H1 (cell line): ENCODE data around the gene DENND1A. TPM values are rescaled to one million over a fixed set of nuclear protein-coding genes. Genes with fewer than 3 reads are reported as not detected.

Source experiments
- CTCF ChIA-PET: fragments of 300-600 bp; sonication (Branson Sonifier 250); formaldehyde crosslinking; loops from one replicate; lab custom pipeline; 2021; ENCODE audit not compliant: partially characterized antibody; lab: Charles Lee
- POLR2A ChIA-PET: fragments of 300-600 bp; sonication (Branson Sonifier 250); formaldehyde crosslinking; loops from one replicate; lab custom pipeline; 2021; ENCODE audit warnings: inconsistent platforms; ENCODE audit not compliant: partially characterized antibody; lab: Charles Lee
- DNase-seq, 2 experiments: peaks; one replicate each; pipeline versions ENCODE4 v3.0.0 to v3.0.0-alpha.2; 2010 to 2022; ENCODE audit warnings: low spot score in 2 of 2, low read depth in 1 of 2, mixed read lengths in 1 of 2
- FAIRE-seq: peaks from 2 replicates; lab custom pipeline; 2011; peaks lifted over from hg19 to GRCh38; lab: Jason Lieb, UNC
- H2AFZ ChIP-seq: 2 replicates; pipeline ENCODE4 v1.8.1; 2012; ENCODE audit warnings: low read length, inconsistent platforms
- H2AK5ac ChIP-seq: 2 replicates; pipeline ENCODE4 v1.6.1; 2013; ENCODE audit warnings: low read depth, low read length
- H2BK120ac ChIP-seq: replicated peaks from 2 replicates; pipeline ENCODE3; 2013; ENCODE audit warnings: low read depth, low read length, inconsistent platforms
- H2BK12ac ChIP-seq: 2 replicates; pipeline ENCODE4 v1.6.1; 2013; ENCODE audit warnings: low read depth, low read length
- H2BK15ac ChIP-seq: 2 replicates; pipeline ENCODE4 v1.6.1; 2013; ENCODE audit warnings: low read length
- H2BK20ac ChIP-seq: 2 replicates; pipeline ENCODE4 v1.6.1; 2013; ENCODE audit warnings: low read length
- H2BK5ac ChIP-seq: 2 replicates; pipeline ENCODE4 v1.6.1; 2013; ENCODE audit warnings: low read depth, low read length
- H3K14ac ChIP-seq: 2 replicates; pipeline ENCODE4 v1.6.1; 2013; ENCODE audit warnings: inconsistent platforms; ENCODE audit not compliant: insufficient read length
- H3K18ac ChIP-seq: 2 replicates; pipeline ENCODE4 v1.6.1; 2013; ENCODE audit warnings: low read length; ENCODE audit errors: extremely low read depth
- H3K23ac ChIP-seq: 2 replicates; pipeline ENCODE4 v1.6.1; 2013; ENCODE audit warnings: inconsistent platforms; ENCODE audit not compliant: insufficient read length
- H3K23me2 ChIP-seq: 2 replicates; pipeline ENCODE4 v1.6.1; 2013; ENCODE audit warnings: low read depth, low read length
- H3K27ac ChIP-seq: 2 replicates; pipeline ENCODE4 v1.6.1; 2011; ENCODE audit warnings: low read depth, low read length, inconsistent platforms
- H3K27me3 ChIP-seq, 4 experiments: replicated peaks in 1 of 4; 1 replicate in 1 of 4; 2 replicates in 3 of 4; pipeline versions ENCODE4 v1.6.1 to v1.8.1; 2011 to 2013; ENCODE audit warnings: low read length in 3 of 4, mild to moderate bottlenecking in 3 of 4, inconsistent platforms in 2 of 4, mixed read lengths in 2 of 4, moderate library complexity in 1 of 4; ENCODE audit not compliant: control insufficient read depth in 3 of 4, insufficient read depth in 3 of 4; ENCODE audit errors: extremely low read depth in 1 of 4
- H3K36me3 ChIP-seq, 4 experiments: 2 replicates each; pipeline versions ENCODE4 v1.6.1 to v1.8.1; 2011 to 2013; ENCODE audit warnings: mild to moderate bottlenecking in 4 of 4, low read length in 3 of 4, moderate library complexity in 2 of 4, control low read depth in 1 of 4, inconsistent platforms in 1 of 4; ENCODE audit not compliant: insufficient read depth in 4 of 4, control insufficient read depth in 2 of 4
- H3K4ac ChIP-seq: replicated peaks from 2 replicates; pipeline ENCODE3; 2013; ENCODE audit warnings: low read length, low read depth, mixed read lengths, inconsistent platforms; ENCODE audit not compliant: insufficient read length
- H3K4me1 ChIP-seq, 4 experiments: replicated peaks in 1 of 4; 1 replicate in 1 of 4; 2 replicates in 3 of 4; pipeline versions ENCODE4 v1.6.1 to v1.8.1; 2011 to 2013; ENCODE audit warnings: low read length in 3 of 4, inconsistent platforms in 2 of 4, mixed read lengths in 1 of 4; ENCODE audit not compliant: insufficient read depth in 4 of 4, control insufficient read depth in 3 of 4
- H3K4me2 ChIP-seq, 2 experiments: 2 replicates each; pipeline versions ENCODE4 v1.6.1 to v1.8.1; 2011 to 2013; ENCODE audit warnings: low read depth in 2 of 2, low read length in 2 of 2, control low read depth in 1 of 2, inconsistent platforms in 1 of 2, mild to moderate bottlenecking in 1 of 2; ENCODE audit not compliant: insufficient read depth in 1 of 2
- H3K4me3 ChIP-seq, 4 experiments: fragments of 200-600, 300-600 bp in 1 of 4; sonication (generic), shearing (Covaris generic), sonication (Bioruptor Twin) in 1 of 4; 2 replicates each; pipeline versions ENCODE4 v1.5.1 to v1.8.1; 2011 to 2016; ENCODE audit warnings: low read length in 4 of 4, low read depth in 3 of 4, control low read depth in 2 of 4, inconsistent platforms in 2 of 4, mild to moderate bottlenecking in 2 of 4, mixed read lengths in 1 of 4, moderate library complexity in 1 of 4; ENCODE audit not compliant: insufficient read depth in 2 of 4; ENCODE audit errors: extremely low read depth in 1 of 4
- H3K56ac ChIP-seq: replicated peaks from 2 replicates; pipeline ENCODE3; 2013; ENCODE audit warnings: low read depth, mild to moderate bottlenecking, mixed read lengths, low read length, inconsistent platforms; ENCODE audit not compliant: insufficient read length
- H3K79me1 ChIP-seq: 2 replicates; pipeline ENCODE4 v1.6.1; 2013; ENCODE audit warnings: low read depth, low read length, control low read depth
- H3K79me2 ChIP-seq, 2 experiments: 2 replicates each; pipeline versions ENCODE4 v1.6.1 to v1.8.1; 2012 to 2013; ENCODE audit warnings: low read length in 2 of 2, mild to moderate bottlenecking in 2 of 2, inconsistent platforms in 1 of 2; ENCODE audit not compliant: insufficient read depth in 2 of 2, control insufficient read depth in 1 of 2
- H3K9ac ChIP-seq, 4 experiments: replicated peaks in 1 of 4; 1 replicate in 1 of 4; 2 replicates in 3 of 4; pipeline versions ENCODE4 v1.6.1 to v1.8.1; 2011 to 2013; ENCODE audit warnings: low read depth in 3 of 4, low read length in 3 of 4, control low read depth in 2 of 4, mild to moderate bottlenecking in 2 of 4, moderate library complexity in 2 of 4, inconsistent platforms in 1 of 4; ENCODE audit errors: extremely low read depth in 1 of 4
- H3K9me3 ChIP-seq, 2 experiments: 2 replicates each; pipeline versions ENCODE4 v1.6.1 to v1.8.1; 2012 to 2013; ENCODE audit warnings: mild to moderate bottlenecking in 2 of 2, moderate library complexity in 2 of 2, control low read depth in 1 of 2, inconsistent platforms in 1 of 2, low read depth in 1 of 2, low read length in 1 of 2, mixed read lengths in 1 of 2; ENCODE audit not compliant: insufficient read depth in 2 of 2
- H4K20me1 ChIP-seq, 2 experiments: replicated peaks in 1 of 2; 2 replicates each; pipeline versions ENCODE3 to v1.8.1; 2011 to 2013; ENCODE audit warnings: inconsistent platforms in 2 of 2, low read length in 2 of 2, mild to moderate bottlenecking in 1 of 2; ENCODE audit not compliant: insufficient read depth in 2 of 2, control insufficient read depth in 1 of 2
- H4K5ac ChIP-seq: 2 replicates; pipeline ENCODE4 v1.6.1; 2013; ENCODE audit warnings: low read length, low read depth, mixed read lengths, inconsistent platforms; ENCODE audit not compliant: insufficient read length
- H4K8ac ChIP-seq: 2 replicates; pipeline ENCODE4 v1.8.0; 2013; ENCODE audit warnings: mild to moderate bottlenecking, moderate library complexity, low read length, inconsistent platforms; ENCODE audit not compliant: insufficient read depth; ENCODE audit errors: extremely low read depth
- H4K91ac ChIP-seq: replicated peaks from 2 replicates; pipeline ENCODE3; 2013; ENCODE audit warnings: low read length, mixed read lengths, inconsistent platforms; ENCODE audit not compliant: insufficient read length
- BACH1 ChIP-seq: IDR thresholded peaks from 2 replicates; pipeline ENCODE4 v1.6.1; 2012; ENCODE audit warnings: low read length, improper control_type of control experiment
- MAFK ChIP-seq: IDR thresholded peaks from 2 replicates; pipeline ENCODE4 v1.6.1; 2012; ENCODE audit warnings: low read depth, mild to moderate bottlenecking, improper control_type of control experiment, low read length
- RXRA ChIP-seq: IDR thresholded peaks from 2 replicates; pipeline ENCODE4 v1.6.1; 2011; ENCODE audit warnings: low read depth, mild to moderate bottlenecking, low read length, moderate library complexity; ENCODE audit not compliant: insufficient read depth
- SIN3A ChIP-seq, 2 experiments: IDR thresholded peaks in 1 of 2; conservative IDR thresholded peaks in 1 of 2; 2 replicates each; pipeline ENCODE4 v1.6.1; 2011 to 2012; ENCODE audit warnings: low read length in 2 of 2, improper control_type of control experiment in 1 of 2, low read depth in 1 of 2, mild to moderate bottlenecking in 1 of 2
- SUZ12 ChIP-seq: fragments of 200-600 bp; sonication (generic); IDR thresholded peaks from 2 replicates; pipeline ENCODE4 v1.6.1; 2012; ENCODE audit warnings: mild to moderate bottlenecking, inconsistent platforms, low read length, moderate library complexity, mixed read lengths
- WGBS, 2 experiments: shearing (Covaris generic) in 1 of 2; methylation state at CpG; one replicate each; pipeline versions ENCODE4 v1.1.6 to v1.1.7; 2013 to 2015; ENCODE audit warnings: low lambda C conversion rate in 2 of 2, mixed read lengths in 2 of 2, inconsistent platforms in 1 of 2, low coverage in 1 of 2, missing lambda C conversion rate in 1 of 2; ENCODE audit not compliant: insufficient replicate concordance in 2 of 2, insufficient coverage in 1 of 2, insufficient read length in 1 of 2; ENCODE audit errors: extremely low coverage in 1 of 2, missing lambda C conversion rate in 1 of 2; 5-methylcytosine and 5-hydroxymethylcytosine counted together
- polyA plus RNA-seq, 7 experiments: library from polyadenylated mRNA; depleted of rRNA in 3 of 7; stranded (reverse) in 5 of 7; unstranded in 2 of 7; fragments of >200 nt in 5 of 7; fragments of 200-250 nt in 2 of 7; gene quantifications; 1 replicate in 5 of 7; 2 replicates in 1 of 7; 4 replicates in 1 of 7; pipeline versions ENCODE4 v1.2.1 to v1.2.3, GENCODE V29; 2011 to 2013; ENCODE audit warnings: missing spikeins in 2 of 7, mixed read lengths in 2 of 7
- total RNA-seq: library from RNA; stranded (reverse); fragmentation: NEBNext Ultra II Directional; extraction: Animal tissue kit (Norgen Biotek cat#: 25700); gene quantifications from 2 replicates; pipeline ENCODE4 v1.2.1, GENCODE V29; 2021
- TF ChIP-seq, protein P1 (sequence below), 3 experiments: IDR thresholded peaks; 1 replicate in 2 of 3; 2 replicates in 1 of 3; pipeline versions ENCODE4 v1.5.1 to v1.6.1; 2011; ENCODE audit warnings: low read length in 3 of 3, mild to moderate bottlenecking in 3 of 3, inconsistent platforms in 2 of 3, low read depth in 1 of 3, moderate library complexity in 1 of 3; ENCODE audit not compliant: insufficient read depth in 1 of 3; ENCODE audit errors: control extremely low read depth in 1 of 3

The DENND1A gene
- total and polyA plus RNA-seq, 2 of the 8 experiments (the other 6 are each of a cell fraction or from before 2014, with no cell fraction given), result 24.1 to 26.4 TPM

DNA sequence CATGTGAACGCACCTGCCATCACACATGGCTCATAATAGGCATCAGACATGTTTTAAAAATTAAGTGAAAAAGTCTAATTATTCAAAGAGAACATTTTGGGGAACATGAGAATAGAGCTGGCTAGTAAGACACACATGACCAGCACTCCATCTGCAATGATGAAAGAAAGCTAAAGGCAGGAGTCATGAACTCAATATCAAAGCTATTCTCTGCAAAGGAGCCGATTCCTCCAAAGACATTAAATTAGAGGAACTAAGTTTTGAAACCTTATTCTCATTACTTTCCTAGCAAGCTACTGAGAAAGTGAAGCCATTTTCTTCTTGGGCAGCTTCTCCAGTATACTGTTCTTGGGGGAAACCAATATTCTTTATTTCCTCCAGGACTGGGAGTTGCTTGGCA, 401.9 kb downstream of the DENND1A start:
- Histone ChIP-seq H3K27me3 (no peaks in the 10 kb centered on the region), H3K9me3 (peaks cover 0 to 4% of the 10 kb centered on the region in 2 experiments; a peak in 1 of 4 replicates), H3K4ac (no peak overlapping the region), H3K27ac (no peak overlapping the region), H3K23ac (no peak overlapping the region), H3K56ac (no peak overlapping the region), H4K20me1 (peaks cover 0 to 1% of the 10 kb centered on the region in 2 experiments), H4K91ac (no peak overlapping the region), H3K4me2 (no peak overlapping the region), H3K23me2 (0 out of 2 replicates have a peak, but pooled peaks cover 2% of the 10 kb centered on the region), H2BK12ac (no peak overlapping the region), H3K79me2 (no peaks in the 10 kb centered on the region), H2BK120ac (no peak overlapping the region), H2BK5ac (no peak overlapping the region), H2AFZ (no peak overlapping the region), H2BK20ac (no peak overlapping the region), H3K79me1 (no peaks in the 10 kb centered on the region), H4K5ac (no peak overlapping the region), H2BK15ac (no peak overlapping the region), H3K14ac (no peak overlapping the region), H3K4me1 (no peaks in the 10 kb centered on the region; a peak in 1 of 7 replicates), H3K18ac (no peak overlapping the region), H4K8ac (no peak overlapping the region), H3K9ac (no peak overlapping the region), H2AK5ac (no peak overlapping the region), H3K4me3 (no peak overlapping the region), H3K36me3 (no peaks in the 10 kb centered on the region)
- POLR2A ChIA-PET, result no interaction called here
- FAIRE-seq (no peak), DNase-seq (no peak)
- 92% methylated on average over 2 of the region's 2 CpGs; no CpG with 5 or more reads in 1 of the 2 experiments for WGBS, 2 experiments
- CTCF ChIA-PET, result interaction anchor here (0.7 to 2.8 kb wide), 4 partner anchors 9 to 128 kb away, joined by 3 to 11 read pairs (median 4); no protein-coding TSS in a partner anchor
- TF ChIP-seq SIN3A (conservative IDR thresholded peaks at IDR 0.05 in 1 of 2, IDR thresholded peaks at IDR 0.05 in 1 of 2; ENCODE audit: low read depth in 1 of 2, low read length in 2 of 2) (no peak), RXRA (no peak), MAFK (no peak), BACH1 (no peak), SUZ12 (no peak)
- TF ChIP-seq, protein P1, sequence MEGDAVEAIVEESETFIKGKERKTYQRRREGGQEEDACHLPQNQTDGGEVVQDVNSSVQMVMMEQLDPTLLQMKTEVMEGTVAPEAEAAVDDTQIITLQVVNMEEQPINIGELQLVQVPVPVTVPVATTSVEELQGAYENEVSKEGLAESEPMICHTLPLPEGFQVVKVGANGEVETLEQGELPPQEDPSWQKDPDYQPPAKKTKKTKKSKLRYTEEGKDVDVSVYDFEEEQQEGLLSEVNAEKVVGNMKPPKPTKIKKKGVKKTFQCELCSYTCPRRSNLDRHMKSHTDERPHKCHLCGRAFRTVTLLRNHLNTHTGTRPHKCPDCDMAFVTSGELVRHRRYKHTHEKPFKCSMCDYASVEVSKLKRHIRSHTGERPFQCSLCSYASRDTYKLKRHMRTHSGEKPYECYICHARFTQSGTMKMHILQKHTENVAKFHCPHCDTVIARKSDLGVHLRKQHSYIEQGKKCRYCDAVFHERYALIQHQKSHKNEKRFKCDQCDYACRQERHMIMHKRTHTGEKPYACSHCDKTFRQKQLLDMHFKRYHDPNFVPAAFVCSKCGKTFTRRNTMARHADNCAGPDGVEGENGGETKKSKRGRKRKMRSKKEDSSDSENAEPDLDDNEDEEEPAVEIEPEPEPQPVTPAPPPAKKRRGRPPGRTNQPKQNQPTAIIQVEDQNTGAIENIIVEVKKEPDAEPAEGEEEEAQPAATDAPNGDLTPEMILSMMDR (IDR thresholded peaks at IDR 0.05; ENCODE audit: control extremely low read depth in 1 of 3, insufficient read depth in 1 of 3, low read depth in 1 of 3, low read length in 3 of 3), result no peak
